Choroid plexus epithelial cell (primary cell): Measurements from ENCODE around the gene EYS.

ENCODE experiments used
- DNase-seq: peaks from one replicate; pipeline ENCODE4 v3.0.0-alpha.2; 2010; ENCODE audit warnings: low read depth
- H3K4me3 ChIP-seq: 2 replicates; pipeline ENCODE4 v1.5.1; 2011; ENCODE audit warnings: low read depth, mild to moderate bottlenecking, control low read depth, low read length, moderate library complexity
- TF ChIP-seq, protein P1 (sequence below): conservative IDR thresholded peaks from 2 replicates; pipeline ENCODE4 v1.5.1; 2011; ENCODE audit warnings: low read depth, mild to moderate bottlenecking, control low read depth, inconsistent platforms, low read length, moderate library complexity

Gene EYS

GRCh38 chr6:64949257-64949656, 757.8 kb downstream of the EYS start:
- DNase-seq: no peak
- TF ChIP-seq, protein P1, sequence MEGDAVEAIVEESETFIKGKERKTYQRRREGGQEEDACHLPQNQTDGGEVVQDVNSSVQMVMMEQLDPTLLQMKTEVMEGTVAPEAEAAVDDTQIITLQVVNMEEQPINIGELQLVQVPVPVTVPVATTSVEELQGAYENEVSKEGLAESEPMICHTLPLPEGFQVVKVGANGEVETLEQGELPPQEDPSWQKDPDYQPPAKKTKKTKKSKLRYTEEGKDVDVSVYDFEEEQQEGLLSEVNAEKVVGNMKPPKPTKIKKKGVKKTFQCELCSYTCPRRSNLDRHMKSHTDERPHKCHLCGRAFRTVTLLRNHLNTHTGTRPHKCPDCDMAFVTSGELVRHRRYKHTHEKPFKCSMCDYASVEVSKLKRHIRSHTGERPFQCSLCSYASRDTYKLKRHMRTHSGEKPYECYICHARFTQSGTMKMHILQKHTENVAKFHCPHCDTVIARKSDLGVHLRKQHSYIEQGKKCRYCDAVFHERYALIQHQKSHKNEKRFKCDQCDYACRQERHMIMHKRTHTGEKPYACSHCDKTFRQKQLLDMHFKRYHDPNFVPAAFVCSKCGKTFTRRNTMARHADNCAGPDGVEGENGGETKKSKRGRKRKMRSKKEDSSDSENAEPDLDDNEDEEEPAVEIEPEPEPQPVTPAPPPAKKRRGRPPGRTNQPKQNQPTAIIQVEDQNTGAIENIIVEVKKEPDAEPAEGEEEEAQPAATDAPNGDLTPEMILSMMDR: no peak
- H3K4me3 ChIP-seq: no peak overlapping the region

- no peak for DNase-seq
- TF ChIP-seq, protein P1: no peak
- H3K4me3 ChIP-seq: no peak overlapping the region
Measured at GRCh38 chr6:64948261-64948660, 758.8 kb downstream of the EYS start.

DNA sequence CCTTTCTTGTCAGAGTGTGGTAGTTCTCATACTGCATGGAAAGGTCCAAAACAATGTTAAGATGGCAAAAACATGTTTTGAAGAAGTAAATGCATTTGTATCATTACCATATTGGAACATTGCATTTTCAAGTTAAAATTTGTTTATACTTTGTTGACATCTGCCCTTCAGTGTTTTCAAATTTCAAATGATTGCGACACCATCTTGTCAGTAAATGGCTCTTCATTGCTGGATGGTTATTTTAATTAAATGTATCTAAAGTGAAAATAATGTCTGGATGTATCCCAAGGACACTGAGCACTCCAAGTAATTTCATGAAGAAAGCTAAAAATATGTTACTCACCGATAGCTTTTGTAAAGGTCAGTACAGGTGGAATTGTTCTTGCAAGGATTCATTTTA, 761.6 kb downstream of the EYS start:
- no peak for DNase-seq
- TF ChIP-seq, protein P1: no peak
- no peak overlapping the region for H3K4me3 ChIP-seq

- peak; percentile 6 for DNase-seq
- TF ChIP-seq, protein P1: no peak
- H3K4me3 ChIP-seq: no peak overlapping the region
Measured at GRCh38 chr6:64932486-64932885, 774.5 kb downstream of the EYS start.

DNA sequence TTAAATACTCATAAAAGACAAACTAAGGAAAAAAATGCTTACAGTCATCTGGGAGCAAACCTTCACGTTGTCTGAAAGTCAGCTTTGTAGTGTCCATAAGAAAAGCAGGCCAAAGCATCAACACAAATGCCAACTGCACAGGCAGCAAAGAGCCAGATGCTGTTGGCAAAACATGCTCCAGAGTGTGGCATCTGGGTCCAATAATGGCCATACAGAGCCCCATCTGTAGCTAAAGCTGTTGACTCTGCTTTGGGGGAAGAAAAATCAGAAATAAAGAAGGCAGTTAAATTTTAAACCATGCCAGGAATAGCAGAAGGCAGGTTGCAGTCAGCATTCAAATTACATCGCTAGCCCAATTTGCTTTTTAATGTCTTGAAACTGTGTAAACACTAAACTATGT, 776.3 kb downstream of the EYS start:
- H3K4me3 ChIP-seq: no peak overlapping the region
- no peak for DNase-seq
- TF ChIP-seq, protein P1: no peak

- TF ChIP-seq, protein P1: no peak
- DNase-seq: no peak
- no peak overlapping the region for H3K4me3 ChIP-seq
Measured at GRCh38 chr6:64926051-64926450, 781.0 kb downstream of the EYS start.

GRCh38 chr6:64920257-64920656, 786.8 kb downstream of the EYS start:
- H3K4me3 ChIP-seq: no peak overlapping the region
- TF ChIP-seq, protein P1: no peak
- no peak for DNase-seq
